ENCODE results near the gene SFXN1. TPM values are rescaled to one million over a fixed set of nuclear protein-coding genes. Genes with fewer than 3 reads are reported as not detected.
"Not testable (repeated sequence)": the region's sequence is repeated elsewhere in the genome, so short reads cannot be mapped to it uniquely, and the experiment has no call there.

Gene SFXN1
- total RNA-seq, 1 experiment from 2014 or later = 88.3 TPM

- no peak for DNase-seq (ENCODE audit: low read depth, low spot score)
- ChIA-PET POLR2A (interaction anchor here (0.6 kb wide), 1 partner anchor 165 kb away, joined by 3 read pairs; no protein-coding TSS in a partner anchor), CTCF (no interaction called here)
- H3K9me3 ChIP-seq (ENCODE audit: control insufficient read depth, insufficient read depth, low read depth, low read length) = no peaks in the 10 kb centered on the region
- no peak overlapping the region for H3K27ac ChIP-seq (ENCODE audit: low read length)
- intact Hi-C loops (cut with micrococcal nuclease; ENCODE audit: unreplicated experiment) (no loop called here), in situ Hi-C loops (cut with HindIII; ENCODE audit: low pct_unique_long_range_greater_than_20kb, low sequenced_read_pairs) (no loop called here)
- ATAC-seq = no peak
- H3K36me3 ChIP-seq (ENCODE audit: control insufficient read depth, insufficient read depth, low read length) = no peaks in the 10 kb centered on the region
- H3K27me3 ChIP-seq (ENCODE audit: control insufficient read depth, insufficient read depth, low read length) = peaks cover 19% of the 10 kb centered on the region
- no peaks in the 10 kb centered on the region; the same call in 1 of the 2 replicates for H3K4me1 ChIP-seq (ENCODE audit: control insufficient read depth, insufficient read depth, low read length)
- H3K4me3 ChIP-seq (ENCODE audit: low read depth in 2 of 2, low read length in 2 of 2) = no peak overlapping the region
- no TSS peak for BruUV-seq (replicated peaks)
- TF ChIP-seq REST (IDR thresholded peaks at IDR 0.05; ENCODE audit: insufficient read depth in 1 of 2, low read depth in 2 of 2, low read length in 1 of 2) (no peak), TCF7L2 (IDR thresholded peaks at IDR 0.05; ENCODE audit: low read depth, low read length) (no peak), POLR2AphosphoS5 (IDR thresholded peaks at IDR 0.05; ENCODE audit: low read depth, low read length) (no peak), SIN3A (IDR thresholded peaks at IDR 0.05; ENCODE audit: borderline replicate concordance, insufficient read depth, low read depth, low read length) (no peak)
- TF ChIP-seq, protein P1, sequence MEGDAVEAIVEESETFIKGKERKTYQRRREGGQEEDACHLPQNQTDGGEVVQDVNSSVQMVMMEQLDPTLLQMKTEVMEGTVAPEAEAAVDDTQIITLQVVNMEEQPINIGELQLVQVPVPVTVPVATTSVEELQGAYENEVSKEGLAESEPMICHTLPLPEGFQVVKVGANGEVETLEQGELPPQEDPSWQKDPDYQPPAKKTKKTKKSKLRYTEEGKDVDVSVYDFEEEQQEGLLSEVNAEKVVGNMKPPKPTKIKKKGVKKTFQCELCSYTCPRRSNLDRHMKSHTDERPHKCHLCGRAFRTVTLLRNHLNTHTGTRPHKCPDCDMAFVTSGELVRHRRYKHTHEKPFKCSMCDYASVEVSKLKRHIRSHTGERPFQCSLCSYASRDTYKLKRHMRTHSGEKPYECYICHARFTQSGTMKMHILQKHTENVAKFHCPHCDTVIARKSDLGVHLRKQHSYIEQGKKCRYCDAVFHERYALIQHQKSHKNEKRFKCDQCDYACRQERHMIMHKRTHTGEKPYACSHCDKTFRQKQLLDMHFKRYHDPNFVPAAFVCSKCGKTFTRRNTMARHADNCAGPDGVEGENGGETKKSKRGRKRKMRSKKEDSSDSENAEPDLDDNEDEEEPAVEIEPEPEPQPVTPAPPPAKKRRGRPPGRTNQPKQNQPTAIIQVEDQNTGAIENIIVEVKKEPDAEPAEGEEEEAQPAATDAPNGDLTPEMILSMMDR (IDR thresholded peaks at IDR 0.05) = no peak
Measured at GRCh38 chr5:175448276-175448675, 30.1 kb upstream of the SFXN1 start.

DNA sequence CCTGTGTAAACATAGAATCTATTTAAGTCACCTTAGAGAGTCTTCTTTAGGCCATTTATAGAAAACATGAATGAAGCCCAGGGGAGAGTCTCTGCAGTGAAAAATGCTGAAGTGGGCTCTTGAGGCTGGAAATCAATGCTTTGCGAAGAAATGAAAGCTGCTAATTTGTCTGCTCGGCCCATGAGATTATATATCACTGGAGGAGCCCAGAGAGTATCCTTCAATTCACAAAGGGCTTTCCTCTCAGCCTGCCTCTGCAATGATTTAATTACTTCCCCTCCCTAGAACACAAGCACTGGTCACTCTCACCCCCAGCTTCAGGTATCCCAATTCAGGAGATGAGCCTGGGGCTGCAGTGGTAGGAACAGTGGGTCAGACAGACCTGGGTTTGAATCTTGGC, 26.2 kb upstream of the SFXN1 start:
- no peak overlapping the region for H3K27ac ChIP-seq (ENCODE audit: low read length)
- no peak for ATAC-seq
- no peaks in the 10 kb centered on the region for H3K36me3 ChIP-seq (ENCODE audit: control insufficient read depth, insufficient read depth, low read length)
- no peaks in the 10 kb centered on the region for H3K4me1 ChIP-seq (ENCODE audit: control insufficient read depth, insufficient read depth, low read length)
- BruUV-seq (replicated peaks) = no TSS peak
- no peak for DNase-seq (ENCODE audit: low read depth, low spot score)
- intact Hi-C loops (cut with micrococcal nuclease; ENCODE audit: unreplicated experiment) = no loop called here
- no peak for TF ChIP-seq POLR2AphosphoS5 (IDR thresholded peaks at IDR 0.05; ENCODE audit: low read depth, low read length)
- TF ChIP-seq TCF7L2 (IDR thresholded peaks at IDR 0.05; ENCODE audit: low read depth, low read length) = no peak
- TF ChIP-seq, protein P1 (IDR thresholded peaks at IDR 0.05) = no peak
- TF ChIP-seq SIN3A (IDR thresholded peaks at IDR 0.05; ENCODE audit: borderline replicate concordance, insufficient read depth, low read depth, low read length) = no peak
- no peak for TF ChIP-seq REST (IDR thresholded peaks at IDR 0.05; ENCODE audit: insufficient read depth in 1 of 2, low read depth in 2 of 2, low read length in 1 of 2)
- peaks cover 22% of the 10 kb centered on the region for H3K27me3 ChIP-seq (ENCODE audit: control insufficient read depth, insufficient read depth, low read length)
- in situ Hi-C loops (cut with HindIII; ENCODE audit: low pct_unique_long_range_greater_than_20kb, low sequenced_read_pairs) = no loop called here
- POLR2A ChIA-PET = no interaction called here
- no peaks in the 10 kb centered on the region for H3K9me3 ChIP-seq (ENCODE audit: control insufficient read depth, insufficient read depth, low read depth, low read length)
- CTCF ChIA-PET = no interaction called here
- H3K4me3 ChIP-seq (ENCODE audit: low read depth in 2 of 2, low read length in 2 of 2) = no peak overlapping the region

- CTCF ChIA-PET; H3K9me3 ChIP-seq (ENCODE audit: control insufficient read depth, insufficient read depth, low read depth, low read length); H3K36me3 ChIP-seq (ENCODE audit: control insufficient read depth, insufficient read depth, low read length); ATAC-seq; intact Hi-C loops (cut with micrococcal nuclease; ENCODE audit: unreplicated experiment); H3K4me1 ChIP-seq (ENCODE audit: control insufficient read depth, insufficient read depth, low read length); in situ Hi-C loops (cut with HindIII; ENCODE audit: low pct_unique_long_range_greater_than_20kb, low sequenced_read_pairs); POLR2A ChIA-PET; DNase-seq (ENCODE audit: low read depth, low spot score); BruUV-seq (replicated peaks); H3K27ac ChIP-seq (ENCODE audit: low read length); H3K4me3 ChIP-seq (ENCODE audit: low read depth in 2 of 2, low read length in 2 of 2): not testable (repeated sequence)
- H3K27me3 ChIP-seq (ENCODE audit: control insufficient read depth, insufficient read depth, low read length) = peaks cover 15% of the 10 kb centered on the region
Measured at GRCh38 chr5:175454338-175454737, 24.0 kb upstream of the SFXN1 start.
